Measurements from ENCODE around the gene BICC1. TPM values are rescaled to one million over a fixed set of nuclear protein-coding genes. Genes with fewer than 3 reads are reported as not detected.

The BICC1 gene
- total and polyA plus RNA-seq, 9 donors = 15.2 to 26.9 (median 19.7) TPM

- WGBS (ENCODE audit: insufficient coverage) = 100% methylated on average over 2 of the region's 5 CpGs
- Histone ChIP-seq H3K27ac (ENCODE audit: low read length) (no peak overlapping the region), H3K36me3 (ENCODE audit: control insufficient read depth, insufficient read depth, low read length) (no peaks in the 10 kb centered on the region), H3K4me3 (ENCODE audit: low read length) (no peak overlapping the region), H3K9me3 (replicated peaks; ENCODE audit: control insufficient read depth, low read depth, low read length) (no peaks in the 10 kb centered on the region), H3K4me1 (ENCODE audit: control insufficient read depth, insufficient read depth, low read length) (peaks cover 9% of the 10 kb centered on the region), H3K27me3 (ENCODE audit: control insufficient read depth, insufficient read depth, low read length) (no peaks in the 10 kb centered on the region)
- no peak for DNase-seq
These were observed 186.2 kb downstream of the BICC1 start for GRCh38 chr10:58698777-58699356.

GRCh38 chr10:58700591-58700990 is 187.9 kb downstream of the BICC1 start:
- Histone ChIP-seq H3K27ac (ENCODE audit: low read length) (peak overlapping the region; percentile 39), H3K27me3 (ENCODE audit: control insufficient read depth, insufficient read depth, low read length) (no peaks in the 10 kb centered on the region), H3K4me3 (ENCODE audit: low read length) (no peak overlapping the region), H3K36me3 (ENCODE audit: control insufficient read depth, insufficient read depth, low read length) (no peaks in the 10 kb centered on the region), H3K9me3 (replicated peaks; ENCODE audit: control insufficient read depth, low read depth, low read length) (no peaks in the 10 kb centered on the region), H3K4me1 (ENCODE audit: control insufficient read depth, insufficient read depth, low read length) (peaks cover 12% of the 10 kb centered on the region)
- WGBS (ENCODE audit: insufficient coverage) = 67% methylated on average over 1 of the region's 1 CpG
- peak; percentile 77 for DNase-seq

- Histone ChIP-seq H3K4me1 (ENCODE audit: control insufficient read depth, insufficient read depth, low read length) (peaks cover 12% of the 10 kb centered on the region), H3K36me3 (ENCODE audit: control insufficient read depth, insufficient read depth, low read length) (no peaks in the 10 kb centered on the region), H3K27me3 (ENCODE audit: control insufficient read depth, insufficient read depth, low read length) (no peaks in the 10 kb centered on the region), H3K27ac (ENCODE audit: low read length) (peak overlapping the region; percentile 63), H3K4me3 (ENCODE audit: low read length) (no peak overlapping the region), H3K9me3 (replicated peaks; ENCODE audit: control insufficient read depth, low read depth, low read length) (no peaks in the 10 kb centered on the region)
- peak; percentile 94 for DNase-seq
- WGBS (ENCODE audit: insufficient coverage) = no CpG with 5 or more reads among the region's 6 CpGs
These were observed 188.9 kb downstream of the BICC1 start for GRCh38 chr10:58701405-58702135.

GRCh38 chr10:58704226-58704625 is 191.6 kb downstream of the BICC1 start:
- Histone ChIP-seq H3K27me3 (ENCODE audit: control insufficient read depth, insufficient read depth, low read length) (no peaks in the 10 kb centered on the region), H3K9me3 (replicated peaks; ENCODE audit: control insufficient read depth, low read depth, low read length) (no peaks in the 10 kb centered on the region), H3K27ac (ENCODE audit: low read length) (peak overlapping the region; percentile 75), H3K4me1 (ENCODE audit: control insufficient read depth, insufficient read depth, low read length) (peaks cover 12% of the 10 kb centered on the region), H3K4me3 (ENCODE audit: low read length) (no peak overlapping the region), H3K36me3 (ENCODE audit: control insufficient read depth, insufficient read depth, low read length) (no peaks in the 10 kb centered on the region)
- DNase-seq = no peak
- WGBS (ENCODE audit: insufficient coverage) = no CpG with 5 or more reads among the region's 1 CpG

GRCh38 chr10:58704671-58705141 is 192.0 kb downstream of the BICC1 start:
- WGBS (ENCODE audit: insufficient coverage) = 40% methylated on average over 1 of the region's 5 CpGs
- no peaks in the 10 kb centered on the region for H3K9me3 ChIP-seq (replicated peaks; ENCODE audit: control insufficient read depth, low read depth, low read length)
- peaks cover 12% of the 10 kb centered on the region for H3K4me1 ChIP-seq (ENCODE audit: control insufficient read depth, insufficient read depth, low read length)
- no peaks in the 10 kb centered on the region for H3K27me3 ChIP-seq (ENCODE audit: control insufficient read depth, insufficient read depth, low read length)
- H3K36me3 ChIP-seq (ENCODE audit: control insufficient read depth, insufficient read depth, low read length) = no peaks in the 10 kb centered on the region
- no peak overlapping the region for H3K4me3 ChIP-seq (ENCODE audit: low read length)
- DNase-seq = peak; percentile 78
- peak overlapping the region; percentile 75 for H3K27ac ChIP-seq (ENCODE audit: low read length)

- Histone ChIP-seq H3K4me3 (ENCODE audit: low read length) (no peak overlapping the region), H3K36me3 (ENCODE audit: control insufficient read depth, insufficient read depth, low read length) (no peaks in the 10 kb centered on the region), H3K27ac (ENCODE audit: low read length) (no peak overlapping the region), H3K27me3 (ENCODE audit: control insufficient read depth, insufficient read depth, low read length) (no peaks in the 10 kb centered on the region), H3K9me3 (replicated peaks; ENCODE audit: control insufficient read depth, low read depth, low read length) (no peaks in the 10 kb centered on the region), H3K4me1 (ENCODE audit: control insufficient read depth, insufficient read depth, low read length) (peaks cover 3% of the 10 kb centered on the region)
- WGBS (ENCODE audit: insufficient coverage) = no CpG with 5 or more reads among the region's 1 CpG
- DNase-seq = no peak
These were observed 194.2 kb downstream of the BICC1 start for GRCh38 chr10:58706836-58707235.

- WGBS (ENCODE audit: insufficient coverage) = no CpG with 5 or more reads among the region's 3 CpGs
- no peak for DNase-seq
- Histone ChIP-seq H3K27me3 (ENCODE audit: control insufficient read depth, insufficient read depth, low read length) (no peaks in the 10 kb centered on the region), H3K4me1 (ENCODE audit: control insufficient read depth, insufficient read depth, low read length) (peaks cover 3% of the 10 kb centered on the region), H3K4me3 (ENCODE audit: low read length) (no peak overlapping the region), H3K9me3 (replicated peaks; ENCODE audit: control insufficient read depth, low read depth, low read length) (no peaks in the 10 kb centered on the region), H3K36me3 (ENCODE audit: control insufficient read depth, insufficient read depth, low read length) (no peaks in the 10 kb centered on the region), H3K27ac (ENCODE audit: low read length) (no peak overlapping the region)
These were observed 199.5 kb downstream of the BICC1 start for GRCh38 chr10:58712141-58712540.

- WGBS (ENCODE audit: insufficient coverage) = 75% methylated on average over 1 of the region's 1 CpG
- H3K36me3 ChIP-seq (ENCODE audit: control insufficient read depth, insufficient read depth, low read length) = no peaks in the 10 kb centered on the region
These were observed 200.3 kb downstream of the BICC1 start for GRCh38 chr10:58712982-58713381.

GRCh38 chr10:58714409-58714808 is 201.7 kb downstream of the BICC1 start:
- Histone ChIP-seq H3K27me3 (ENCODE audit: control insufficient read depth, insufficient read depth, low read length) (no peaks in the 10 kb centered on the region), H3K4me3 (ENCODE audit: low read length) (no peak overlapping the region), H3K36me3 (ENCODE audit: control insufficient read depth, insufficient read depth, low read length) (no peaks in the 10 kb centered on the region), H3K4me1 (ENCODE audit: control insufficient read depth, insufficient read depth, low read length) (peaks cover 3% of the 10 kb centered on the region), H3K27ac (ENCODE audit: low read length) (no peak overlapping the region), H3K9me3 (replicated peaks; ENCODE audit: control insufficient read depth, low read depth, low read length) (no peaks in the 10 kb centered on the region)
- WGBS (ENCODE audit: insufficient coverage) = 75% methylated on average over 2 of the region's 2 CpGs
- DNase-seq = no peak

More at GRCh38 chr10:58712982-58713381, 200.3 kb downstream of the BICC1 start:
- DNase-seq = no peak
- Histone ChIP-seq H3K4me3 (ENCODE audit: low read length) (no peak overlapping the region), H3K9me3 (replicated peaks; ENCODE audit: control insufficient read depth, low read depth, low read length) (no peaks in the 10 kb centered on the region), H3K27me3 (ENCODE audit: control insufficient read depth, insufficient read depth, low read length) (no peaks in the 10 kb centered on the region), H3K4me1 (ENCODE audit: control insufficient read depth, insufficient read depth, low read length) (peaks cover 3% of the 10 kb centered on the region), H3K27ac (ENCODE audit: low read length) (no peak overlapping the region)

GRCh38 chr10:58715061-58715460 is 202.4 kb downstream of the BICC1 start:
- DNase-seq = no peak
- no CpG with 5 or more reads among the region's 2 CpGs for WGBS (ENCODE audit: insufficient coverage)
- H3K27ac ChIP-seq (ENCODE audit: low read length) = no peak overlapping the region
- H3K36me3 ChIP-seq (ENCODE audit: control insufficient read depth, insufficient read depth, low read length) = no peaks in the 10 kb centered on the region
- H3K9me3 ChIP-seq (replicated peaks; ENCODE audit: control insufficient read depth, low read depth, low read length) = no peaks in the 10 kb centered on the region
- no peaks in the 10 kb centered on the region for H3K27me3 ChIP-seq (ENCODE audit: control insufficient read depth, insufficient read depth, low read length)
- H3K4me3 ChIP-seq (ENCODE audit: low read length) = no peak overlapping the region
- H3K4me1 ChIP-seq (ENCODE audit: control insufficient read depth, insufficient read depth, low read length) = peaks cover 3% of the 10 kb centered on the region

All from muscle of leg (tissue), 11 donors.